Stimulated activated CD8-positive, alpha-beta memory T cell treated with anti-CD3 and anti-CD28 coated beads, Interleukin-7, amount 100 ng/mL, for 48 hours (primary cell): ENCODE measurements around the gene ZSWIM5.
"Not testable (repeated sequence)": the region's sequence is repeated elsewhere in the genome, so short reads cannot be mapped to it uniquely, and the experiment has no call there.

ENCODE experiments used
- DNase-seq, 2 donors: peaks; one replicate each; pipeline ENCODE4 v3.0.0-alpha.2; 2020; ENCODE audit warnings: low read depth in 1 of 2; ENCODE audit errors: extremely low read depth in 1 of 2

The ZSWIM5 gene

GRCh38 chr1:45205910-45206721 lies at the start of gene ZSWIM5:
ZSWIM5 (minus strand) TSS chr1:45206605; CDS start chr1:45206350, 255 bp downstream.
- DNase-seq = peak; percentile 30 to 42

GRCh38 chr1:45254490-45254889 lies 48.1 kb upstream of the ZSWIM5 start:
- DNase-seq = no peak

GRCh38 chr1:45250544-45250943 lies 44.1 kb upstream of the ZSWIM5 start:
- DNase-seq = no peak

GRCh38 chr1:45248004-45248403 lies 41.6 kb upstream of the ZSWIM5 start:
- not testable (repeated sequence) for DNase-seq

- DNase-seq = no peak
Observed at GRCh38 chr1:45246760-45247159, 40.4 kb upstream of the ZSWIM5 start.

GRCh38 chr1:45246359-45246758 lies 40.0 kb upstream of the ZSWIM5 start:
- DNase-seq = not testable (repeated sequence)

GRCh38 chr1:45244660-45245059 lies 38.3 kb upstream of the ZSWIM5 start:
- no peak for DNase-seq

- no peak for DNase-seq
Observed at GRCh38 chr1:45243476-45244343, 37.3 kb upstream of the ZSWIM5 start.

- DNase-seq = no peak
Observed at GRCh38 chr1:45238846-45239245, 32.4 kb upstream of the ZSWIM5 start.

GRCh38 chr1:45236136-45236535 lies 29.7 kb upstream of the ZSWIM5 start:
- DNase-seq = no peak

GRCh38 chr1:45230537-45230936 lies 24.1 kb upstream of the ZSWIM5 start:
- no peak for DNase-seq

- DNase-seq = no peak
Observed at GRCh38 chr1:45225598-45225997, 19.2 kb upstream of the ZSWIM5 start.

GRCh38 chr1:45223710-45224109 lies 17.3 kb upstream of the ZSWIM5 start:
- DNase-seq = not testable (repeated sequence)

- no peak for DNase-seq
Observed at GRCh38 chr1:45221716-45222115, 15.3 kb upstream of the ZSWIM5 start.

- DNase-seq = no peak
Observed at GRCh38 chr1:45216861-45217260, 10.5 kb upstream of the ZSWIM5 start.

- DNase-seq = no peak
Observed at GRCh38 chr1:45216200-45216541, 9.8 kb upstream of the ZSWIM5 start.

- DNase-seq = no peak
Observed at GRCh38 chr1:45215485-45216199, 9.2 kb upstream of the ZSWIM5 start.

- DNase-seq = no peak
Observed at GRCh38 chr1:45213892-45214291, 7.5 kb upstream of the ZSWIM5 start.

- DNase-seq = no peak
Observed at GRCh38 chr1:45211076-45211475, 4.7 kb upstream of the ZSWIM5 start.

- no peak for DNase-seq
Observed at GRCh38 chr1:45206808-45207623, 611 bp upstream of the ZSWIM5 start.
